K562 (cell line): ENCODE data around the gene ANTKMT. TPM values are rescaled to one million over a fixed set of nuclear protein-coding genes. Genes with fewer than 3 reads are reported as not detected.
A peak's percentile ranks its signal among the peaks of the same experiment; 100 is the strongest.

ENCODE experiments used
- BACH1 ChIP-seq: fragments of 200-800 bp; sonication (Bioruptor generic); IDR thresholded peaks from 2 replicates; pipeline ENCODE4 v1.6.1; 2016; ENCODE audit warnings: missing genetic modification characterization, missing compliant biosample characterization
- CREB1 ChIP-seq, 2 experiments: sonication (generic) in 1 of 2; formaldehyde crosslinking in 1 of 2; IDR thresholded peaks; 2 replicates each; pipeline versions ENCODE4 v1.6.1 to v1.8.0; 2012 to 2022; ENCODE audit warnings: inconsistent platforms in 1 of 2, mild to moderate bottlenecking in 1 of 2, missing genetic modification reagents in 1 of 2, moderate library complexity in 1 of 2
- CTBP1 ChIP-seq: fragments of 450-650 bp; IDR thresholded peaks from 2 replicates; pipeline ENCODE4 v1.6.1; 2016; ENCODE audit warnings: borderline replicate concordance
- CXXC5 ChIP-seq: fragments of 250-450 bp; sonication (Bioruptor Pico); IDR thresholded peaks from 2 replicates; pipeline ENCODE4 v1.8.0; 2022; ENCODE audit warnings: inconsistent platforms, mild to moderate bottlenecking, moderate library complexity
- EGR1 ChIP-seq: fragments of 450-650 bp; conservative IDR thresholded peaks from 2 replicates; pipeline ENCODE4 v1.6.1; 2017; ENCODE audit warnings: mild to moderate bottlenecking
- HCFC1 ChIP-seq: IDR thresholded peaks from 2 replicates; pipeline ENCODE4 v1.6.1; 2012; ENCODE audit warnings: low read depth, low read length, improper control_type of control experiment
- L3MBTL2 ChIP-seq: fragments of 450-650 bp; IDR thresholded peaks from 2 replicates; pipeline ENCODE4 v1.6.1; 2016; ENCODE audit warnings: mild to moderate bottlenecking, moderate library complexity
- MCM3 ChIP-seq: fragments of 450-650 bp; IDR thresholded peaks from 2 replicates; pipeline ENCODE4 v1.6.1; 2016
- MTA1 ChIP-seq: fragments of 450-650 bp; IDR thresholded peaks from 2 replicates; pipeline ENCODE4 v1.6.1; 2017; ENCODE audit warnings: borderline replicate concordance
- MTA3 ChIP-seq: fragments of 450-650 bp; formaldehyde crosslinking; IDR thresholded peaks from 2 replicates; pipeline ENCODE4 v1.6.1; 2017; ENCODE audit warnings: mild to moderate bottlenecking, borderline replicate concordance
- PHF21A ChIP-seq: fragments of 450-650 bp; IDR thresholded peaks from 2 replicates; pipeline ENCODE4 v1.6.1; 2017; ENCODE audit warnings: low read depth, borderline replicate concordance
- PRMT5 ChIP-seq: sonication (generic); formaldehyde crosslinking; IDR thresholded peaks from 2 replicates; pipeline ENCODE4 v1.5.0; 2020; ENCODE audit warnings: missing genetic modification reagents
- RBBP5 ChIP-seq: fragments of 200-600 bp; sonication (generic); IDR thresholded peaks from 2 replicates; pipeline ENCODE4 v1.6.1; 2012; ENCODE audit warnings: borderline replicate concordance, mild to moderate bottlenecking, low read length, control low read depth, inconsistent platforms; ENCODE audit not compliant: insufficient read depth, poor library complexity, severe bottlenecking
- SAFB ChIP-seq: fragments of 200-400 bp; formaldehyde crosslinking; IDR thresholded peaks from 2 replicates; pipeline ENCODE4 v1.6.1; 2017; ENCODE audit warnings: low read depth, low read length, borderline replicate concordance
- TAL1 ChIP-seq: fragments of 450-650 bp; IDR thresholded peaks from 2 replicates; pipeline ENCODE4 v1.6.1; 2016; ENCODE audit warnings: mild to moderate bottlenecking
- U2AF1 ChIP-seq: fragments of 200-400 bp; formaldehyde crosslinking; optimal IDR thresholded peaks from 2 replicates; pipeline ENCODE3; 2017; ENCODE audit warnings: mild to moderate bottlenecking, low read depth, low read length, moderate library complexity
- polyA plus RNA-seq, 8 experiments: library from polyadenylated mRNA; depleted of rRNA in 4 of 8; stranded (reverse) in 5 of 8; unstranded in 3 of 8; fragments of >200 nt; fragmentation: Nextera tagmentation in 2 of 8; fragmentation: Illumina TruSeq in 1 of 8; extraction: Ambion mirVana in 2 of 8; extraction: Trizol in 1 of 8; gene quantifications; 2 replicates each; pipeline versions ENCODE4 v1.2.1 to v1.2.3, GENCODE V29; 2011 to 2014; ENCODE audit warnings: inconsistent platforms in 1 of 8, missing spikeins in 1 of 8
- total RNA-seq, 7 experiments: library from RNA; depleted of rRNA in 6 of 7; stranded (reverse); fragments of >200 nt in 6 of 7; fragmentation: Illumina TruSeq in 2 of 7; extraction: Trizol in 2 of 7; gene quantifications; 2 replicates each; pipeline versions ENCODE4 v1.2.1 to v1.2.3, GENCODE V29; 2011 to 2021; ENCODE audit warnings: low replicate concordance in 1 of 7
- TF ChIP-seq, protein P1 (sequence below), 2 experiments: fragments of 150-350 bp in 1 of 2; IDR thresholded peaks; 2 replicates each; pipeline ENCODE4 v1.6.1; 2012 to 2016; ENCODE audit warnings: low read depth in 2 of 2, low read length in 2 of 2, mild to moderate bottlenecking in 1 of 2, moderate library complexity in 1 of 2
- TF ChIP-seq, protein P2 (sequence below): fragments of 200-800 bp; sonication (Bioruptor generic); IDR thresholded peaks from 2 replicates; pipeline ENCODE4 v1.6.1; 2017; ENCODE audit warnings: missing genetic modification characterization, missing compliant biosample characterization
- TF ChIP-seq, protein P3 (sequence below): fragments of 450-650 bp; formaldehyde crosslinking; IDR thresholded peaks from 2 replicates; pipeline ENCODE4 v1.4.0; 2020; ENCODE audit warnings: mild to moderate bottlenecking, moderate library complexity
- TF ChIP-seq, protein P4 (sequence below), 3 experiments: IDR thresholded peaks in 2 of 3; conservative IDR thresholded peaks in 1 of 3; 2 replicates each; pipeline ENCODE4 v1.5.1; 2011 to 2012; ENCODE audit warnings: low read length in 3 of 3, mild to moderate bottlenecking in 3 of 3, control low read depth in 2 of 3, improper control_type of control experiment in 1 of 3, inconsistent platforms in 1 of 3, low read depth in 1 of 3, mixed read lengths in 1 of 3, moderate library complexity in 1 of 3; ENCODE audit not compliant: insufficient read depth in 2 of 3

ANTKMT gene
- total and polyA plus RNA-seq, 9 of the 15 experiments (the other 6 are each of a cell fraction or from before 2014, with no cell fraction given) = 0.58 to 217 (median 19.1) TPM

DNA sequence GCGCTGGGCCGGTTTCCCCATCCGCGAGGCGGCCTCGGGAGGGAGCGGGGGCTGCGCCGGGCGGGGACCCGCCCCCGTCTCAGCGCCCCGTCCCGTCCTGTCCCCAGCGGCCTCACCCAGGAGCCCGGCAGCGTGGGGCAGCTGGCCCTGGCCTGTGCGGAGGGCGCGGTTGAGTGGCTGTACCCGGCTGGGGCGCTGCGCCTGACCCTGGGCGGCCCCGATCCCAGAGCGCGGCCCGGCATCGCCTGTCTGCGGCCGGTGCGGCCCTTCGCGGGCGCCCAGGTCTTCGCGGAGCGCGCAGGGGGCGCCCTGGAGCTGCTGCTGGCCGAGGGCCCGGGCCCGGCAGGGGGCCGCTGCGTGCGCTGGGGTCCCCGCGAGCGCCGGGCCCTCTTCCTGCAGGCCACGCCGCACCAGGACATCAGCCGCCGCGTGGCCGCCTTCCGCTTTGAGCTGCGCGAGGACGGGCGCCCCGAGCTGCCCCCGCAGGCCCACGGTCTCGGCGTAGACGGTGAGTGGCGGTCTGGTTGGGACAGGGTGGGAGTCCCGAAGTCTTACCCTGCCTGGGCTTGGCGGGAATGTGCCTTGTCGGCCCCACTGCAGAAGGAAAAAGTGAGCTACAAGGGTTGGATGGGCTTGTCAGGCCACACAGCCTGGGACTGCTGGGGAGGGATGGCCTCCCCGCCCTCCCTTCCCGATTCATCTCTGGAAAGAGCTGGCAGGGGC is 5.3 kb upstream of the ANTKMT start (continued):
- TF ChIP-seq, protein P1, sequence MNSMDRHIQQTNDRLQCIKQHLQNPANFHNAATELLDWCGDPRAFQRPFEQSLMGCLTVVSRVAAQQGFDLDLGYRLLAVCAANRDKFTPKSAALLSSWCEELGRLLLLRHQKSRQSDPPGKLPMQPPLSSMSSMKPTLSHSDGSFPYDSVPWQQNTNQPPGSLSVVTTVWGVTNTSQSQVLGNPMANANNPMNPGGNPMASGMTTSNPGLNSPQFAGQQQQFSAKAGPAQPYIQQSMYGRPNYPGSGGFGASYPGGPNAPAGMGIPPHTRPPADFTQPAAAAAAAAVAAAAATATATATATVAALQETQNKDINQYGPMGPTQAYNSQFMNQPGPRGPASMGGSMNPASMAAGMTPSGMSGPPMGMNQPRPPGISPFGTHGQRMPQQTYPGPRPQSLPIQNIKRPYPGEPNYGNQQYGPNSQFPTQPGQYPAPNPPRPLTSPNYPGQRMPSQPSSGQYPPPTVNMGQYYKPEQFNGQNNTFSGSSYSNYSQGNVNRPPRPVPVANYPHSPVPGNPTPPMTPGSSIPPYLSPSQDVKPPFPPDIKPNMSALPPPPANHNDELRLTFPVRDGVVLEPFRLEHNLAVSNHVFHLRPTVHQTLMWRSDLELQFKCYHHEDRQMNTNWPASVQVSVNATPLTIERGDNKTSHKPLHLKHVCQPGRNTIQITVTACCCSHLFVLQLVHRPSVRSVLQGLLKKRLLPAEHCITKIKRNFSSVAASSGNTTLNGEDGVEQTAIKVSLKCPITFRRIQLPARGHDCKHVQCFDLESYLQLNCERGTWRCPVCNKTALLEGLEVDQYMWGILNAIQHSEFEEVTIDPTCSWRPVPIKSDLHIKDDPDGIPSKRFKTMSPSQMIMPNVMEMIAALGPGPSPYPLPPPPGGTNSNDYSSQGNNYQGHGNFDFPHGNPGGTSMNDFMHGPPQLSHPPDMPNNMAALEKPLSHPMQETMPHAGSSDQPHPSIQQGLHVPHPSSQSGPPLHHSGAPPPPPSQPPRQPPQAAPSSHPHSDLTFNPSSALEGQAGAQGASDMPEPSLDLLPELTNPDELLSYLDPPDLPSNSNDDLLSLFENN (IDR thresholded peaks at IDR 0.05; ENCODE audit: low read depth in 2 of 2, low read length in 2 of 2) = no peak
- TF ChIP-seq CTBP1 (peak; percentile 96), PHF21A (peak; percentile 33; the same call in 1 of the 2 replicates), CXXC5 (CRISPR knock-in tag) (peak; percentile 84), HCFC1 (no peak), U2AF1 (peak; percentile 71), EGR1 (0 out of 2 replicates have a peak, but pooled peaks have one; percentile 9), MTA3 (peak; percentile 42; the same call in 1 of the 2 replicates), CREB1 (IDR thresholded peaks at IDR 0.05) (no peak), CREB1 (CRISPR knock-in tag; IDR thresholded peaks at IDR 0.05) (0 out of 2 replicates have a peak, but pooled peaks have one; percentile 27), L3MBTL2 (peak; percentile 84), MTA1 (no peak), TAL1 (no peak), MCM3 (no peak), RBBP5 (peak; percentile 27), BACH1 (tag) (no peak), PRMT5 (no peak), SAFB (0 out of 2 replicates have a peak, but pooled peaks have one; percentile 67)
- TF ChIP-seq, protein P2, sequence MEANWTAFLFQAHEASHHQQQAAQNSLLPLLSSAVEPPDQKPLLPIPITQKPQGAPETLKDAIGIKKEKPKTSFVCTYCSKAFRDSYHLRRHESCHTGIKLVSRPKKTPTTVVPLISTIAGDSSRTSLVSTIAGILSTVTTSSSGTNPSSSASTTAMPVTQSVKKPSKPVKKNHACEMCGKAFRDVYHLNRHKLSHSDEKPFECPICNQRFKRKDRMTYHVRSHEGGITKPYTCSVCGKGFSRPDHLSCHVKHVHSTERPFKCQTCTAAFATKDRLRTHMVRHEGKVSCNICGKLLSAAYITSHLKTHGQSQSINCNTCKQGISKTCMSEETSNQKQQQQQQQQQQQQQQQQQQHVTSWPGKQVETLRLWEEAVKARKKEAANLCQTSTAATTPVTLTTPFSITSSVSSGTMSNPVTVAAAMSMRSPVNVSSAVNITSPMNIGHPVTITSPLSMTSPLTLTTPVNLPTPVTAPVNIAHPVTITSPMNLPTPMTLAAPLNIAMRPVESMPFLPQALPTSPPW (CRISPR knock-in tag) = peak; percentile 10; the same call in 1 of the 2 replicates
- TF ChIP-seq, protein P3, sequence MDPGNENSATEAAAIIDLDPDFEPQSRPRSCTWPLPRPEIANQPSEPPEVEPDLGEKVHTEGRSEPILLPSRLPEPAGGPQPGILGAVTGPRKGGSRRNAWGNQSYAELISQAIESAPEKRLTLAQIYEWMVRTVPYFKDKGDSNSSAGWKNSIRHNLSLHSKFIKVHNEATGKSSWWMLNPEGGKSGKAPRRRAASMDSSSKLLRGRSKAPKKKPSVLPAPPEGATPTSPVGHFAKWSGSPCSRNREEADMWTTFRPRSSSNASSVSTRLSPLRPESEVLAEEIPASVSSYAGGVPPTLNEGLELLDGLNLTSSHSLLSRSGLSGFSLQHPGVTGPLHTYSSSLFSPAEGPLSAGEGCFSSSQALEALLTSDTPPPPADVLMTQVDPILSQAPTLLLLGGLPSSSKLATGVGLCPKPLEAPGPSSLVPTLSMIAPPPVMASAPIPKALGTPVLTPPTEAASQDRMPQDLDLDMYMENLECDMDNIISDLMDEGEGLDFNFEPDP (CRISPR knock-in tag) = no peak
- TF ChIP-seq, protein P4, sequence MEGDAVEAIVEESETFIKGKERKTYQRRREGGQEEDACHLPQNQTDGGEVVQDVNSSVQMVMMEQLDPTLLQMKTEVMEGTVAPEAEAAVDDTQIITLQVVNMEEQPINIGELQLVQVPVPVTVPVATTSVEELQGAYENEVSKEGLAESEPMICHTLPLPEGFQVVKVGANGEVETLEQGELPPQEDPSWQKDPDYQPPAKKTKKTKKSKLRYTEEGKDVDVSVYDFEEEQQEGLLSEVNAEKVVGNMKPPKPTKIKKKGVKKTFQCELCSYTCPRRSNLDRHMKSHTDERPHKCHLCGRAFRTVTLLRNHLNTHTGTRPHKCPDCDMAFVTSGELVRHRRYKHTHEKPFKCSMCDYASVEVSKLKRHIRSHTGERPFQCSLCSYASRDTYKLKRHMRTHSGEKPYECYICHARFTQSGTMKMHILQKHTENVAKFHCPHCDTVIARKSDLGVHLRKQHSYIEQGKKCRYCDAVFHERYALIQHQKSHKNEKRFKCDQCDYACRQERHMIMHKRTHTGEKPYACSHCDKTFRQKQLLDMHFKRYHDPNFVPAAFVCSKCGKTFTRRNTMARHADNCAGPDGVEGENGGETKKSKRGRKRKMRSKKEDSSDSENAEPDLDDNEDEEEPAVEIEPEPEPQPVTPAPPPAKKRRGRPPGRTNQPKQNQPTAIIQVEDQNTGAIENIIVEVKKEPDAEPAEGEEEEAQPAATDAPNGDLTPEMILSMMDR (IDR thresholded peaks at IDR 0.05 in 2 of 3, conservative IDR thresholded peaks at IDR 0.05 in 1 of 3; ENCODE audit: insufficient read depth in 2 of 3, low read depth in 1 of 3, low read length in 3 of 3) = peak; percentile 26 to 76 (median 56); a peak in 4 of 6 replicates
